Naive thymus-derived CD8-positive, alpha-beta T cell (primary cell): ENCODE data around the gene KIF20B. TPM values are rescaled to one million over a fixed set of nuclear protein-coding genes. Genes with fewer than 3 reads are reported as not detected.
"Not testable (repeated sequence)": the region's sequence is repeated elsewhere in the genome, so short reads cannot be mapped to it uniquely, and the experiment has no call there.

Experiments used
- ATAC-seq, 2 donors: fragments of 150-1000 bp; cut with Tn5 transposase in 1 of 2; sonication (Bioruptor Pico), chemical (Tn5 transposase) in 1 of 2; 1 replicate in 1 of 2; 2 replicates in 1 of 2; pipeline ENCODE4 v1.10.0; 2021; ENCODE audit warnings: mild to moderate bottlenecking in 2 of 2, moderate library complexity in 2 of 2
- POLR2A ChIA-PET: fragments of 350-600 bp; sonication (Branson Sonifier 250); formaldehyde crosslinking; loops from one replicate; lab custom pipeline; 2021; ENCODE audit warnings: antibody characterized with exemption; lab: Charles Lee
- DNase-seq, 10 donors: peaks; one replicate each; pipeline versions ENCODE4 v3.0.0 to v3.0.0-alpha.2; 2020 to 2022
- H3K27ac Mint-ChIP-seq, 10 donors: one replicate each; pipeline ENCODE4 v1.8.0; 2020 to 2022; ENCODE audit warnings: mild to moderate bottlenecking in 10 of 10, mixed read lengths in 10 of 10, moderate library complexity in 4 of 10, inconsistent platforms in 1 of 10
- H3K27me3 Mint-ChIP-seq, 5 donors: one replicate each; pipeline ENCODE4 v1.8.0; 2021 to 2022; ENCODE audit warnings: mixed read lengths in 5 of 5
- H3K36me3 Mint-ChIP-seq, 3 donors: one replicate each; pipeline ENCODE4 v1.8.0; 2020 to 2022; ENCODE audit warnings: mixed read lengths in 3 of 3, mild to moderate bottlenecking in 2 of 3, inconsistent platforms in 1 of 3
- H3K4me1 Mint-ChIP-seq, 4 donors: one replicate each; pipeline ENCODE4 v1.8.0; 2021 to 2022; ENCODE audit warnings: mixed read lengths in 4 of 4
- H3K4me3 Mint-ChIP-seq, 10 donors: one replicate each; pipeline ENCODE4 v1.8.0; 2020 to 2022; ENCODE audit warnings: mild to moderate bottlenecking in 10 of 10, mixed read lengths in 10 of 10, moderate library complexity in 6 of 10, inconsistent platforms in 1 of 10
- H3K9me3 Mint-ChIP-seq, 9 donors: one replicate each; pipeline ENCODE4 v1.8.0; 2020 to 2022; ENCODE audit warnings: mixed read lengths in 9 of 9, mild to moderate bottlenecking in 3 of 9, inconsistent platforms in 1 of 9, moderate library complexity in 1 of 9
- polyA plus RNA-seq, 3 donors: library from polyadenylated mRNA; unstranded; fragments of 300-500 nt; fragmentation: Illumina TruSeq; gene quantifications; one replicate each; pipeline ENCODE4 v1.2.3, GENCODE V29; 2021
- total RNA-seq, 8 experiments: library from RNA in 2 of 8; stranded (reverse) in 2 of 8; gene quantifications; one replicate each; pipeline ENCODE4 v1.2.3 and lab custom pipeline; 2021 to 2026

Gene KIF20B
- total and polyA plus RNA-seq, 5 experiments from 2014 or later, result 10.6 to 22.6 (median 18.8) TPM

GRCh38 chr10:89795840-89796239 lies 94.5 kb downstream of the KIF20B start:
- ATAC-seq (no peak), DNase-seq (no peak)
- Mint-ChIP-seq H3K27me3 (peaks cover 0 to 9% (median 7%) of the 10 kb centered on the region in 5 donors), H3K27ac (no peak overlapping the region), H3K4me3 (no peak overlapping the region), H3K9me3 (no peaks in the 10 kb centered on the region), H3K36me3 (no peaks in the 10 kb centered on the region), H3K4me1 (no peaks in the 10 kb centered on the region)
- POLR2A ChIA-PET, result no interaction called here

GRCh38 chr10:89798092-89798491 lies 96.7 kb downstream of the KIF20B start:
- POLR2A ChIA-PET, result no interaction called here
- DNase-seq (no peak), ATAC-seq (no peak)
- H3K27me3 Mint-ChIP-seq, result peaks cover 0 to 10% (median 6%) of the 10 kb centered on the region in 5 donors
- no peaks in the 10 kb centered on the region for H3K4me1 Mint-ChIP-seq
- no peak overlapping the region for H3K4me3 Mint-ChIP-seq
- H3K27ac Mint-ChIP-seq, result no peak overlapping the region
- H3K9me3 Mint-ChIP-seq, result no peaks in the 10 kb centered on the region
- no peaks in the 10 kb centered on the region for H3K36me3 Mint-ChIP-seq

GRCh38 chr10:89799573-89799972 lies 98.2 kb downstream of the KIF20B start:
- no peaks in the 10 kb centered on the region for H3K9me3 Mint-ChIP-seq
- H3K36me3 Mint-ChIP-seq, result no peaks in the 10 kb centered on the region
- ATAC-seq (no peak), DNase-seq (no peak)
- H3K4me1 Mint-ChIP-seq, result no peaks in the 10 kb centered on the region
- H3K27ac Mint-ChIP-seq, result peak overlapping the region in 1 of 10 donors; percentile 35
- POLR2A ChIA-PET, result no interaction called here
- peaks cover 0 to 10% (median 5%) of the 10 kb centered on the region in 5 donors for H3K27me3 Mint-ChIP-seq
- no peak overlapping the region for H3K4me3 Mint-ChIP-seq

DNA sequence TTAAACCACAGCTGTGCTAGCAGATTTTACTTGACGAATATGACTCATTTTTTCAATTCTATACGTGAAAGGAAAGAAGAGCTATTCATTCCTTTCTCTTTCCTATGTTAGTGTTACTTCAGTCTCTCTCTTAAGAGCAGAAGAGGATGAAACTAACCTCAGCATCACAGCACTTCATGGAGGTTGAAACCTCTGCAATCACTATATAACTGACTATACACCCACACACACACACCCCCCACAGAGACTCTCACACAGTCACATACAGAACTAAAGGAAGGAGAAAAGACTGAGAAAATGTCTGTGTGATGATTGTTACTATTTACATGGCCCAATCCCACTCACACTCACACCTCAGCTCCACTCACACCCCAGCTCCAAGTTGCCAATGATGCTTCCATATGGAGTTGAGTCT lies 104.2 kb downstream of the KIF20B start:
- POLR2A ChIA-PET, result no interaction called here
- H3K9me3 Mint-ChIP-seq, result no peaks in the 10 kb centered on the region
- H3K27me3 Mint-ChIP-seq, result peaks cover 0 to 12% (median 5%) of the 10 kb centered on the region in 5 donors
- no peaks in the 10 kb centered on the region for H3K4me1 Mint-ChIP-seq
- no peak overlapping the region for H3K27ac Mint-ChIP-seq
- no peak for DNase-seq
- H3K36me3 Mint-ChIP-seq, result no peaks in the 10 kb centered on the region
- H3K4me3 Mint-ChIP-seq, result no peak overlapping the region
- ATAC-seq, result peak in 1 of 2 donors; percentile 5

DNA sequence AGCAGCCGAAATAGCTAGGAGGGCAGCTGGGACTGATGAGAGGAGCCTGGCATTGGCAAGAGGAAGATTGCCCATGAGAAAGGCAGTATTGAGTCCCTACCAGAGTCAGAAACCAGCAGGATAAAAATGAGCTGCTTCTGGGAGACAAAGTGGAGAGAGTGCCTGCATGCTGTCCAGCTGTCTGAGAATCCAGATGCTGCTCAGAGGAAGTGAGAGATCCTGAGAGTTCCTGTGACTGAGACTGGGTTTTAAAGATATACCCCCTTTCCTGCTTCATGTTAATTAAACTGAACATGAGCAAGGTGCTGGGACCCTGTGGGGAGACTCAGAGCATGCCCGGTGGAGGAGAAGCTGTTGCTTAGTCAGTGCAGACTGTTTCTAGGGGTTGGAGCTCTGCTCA lies 107.5 kb downstream of the KIF20B start:
- H3K4me1 Mint-ChIP-seq, result no peaks in the 10 kb centered on the region
- H3K27ac Mint-ChIP-seq, result no peak overlapping the region
- no peaks in the 10 kb centered on the region for H3K36me3 Mint-ChIP-seq
- peaks cover 0 to 11% (median 0%) of the 10 kb centered on the region in 5 donors for H3K27me3 Mint-ChIP-seq
- POLR2A ChIA-PET, result no interaction called here
- DNase-seq, result no peak
- no peak overlapping the region for H3K4me3 Mint-ChIP-seq
- no peak for ATAC-seq
- H3K9me3 Mint-ChIP-seq, result no peaks in the 10 kb centered on the region

DNA sequence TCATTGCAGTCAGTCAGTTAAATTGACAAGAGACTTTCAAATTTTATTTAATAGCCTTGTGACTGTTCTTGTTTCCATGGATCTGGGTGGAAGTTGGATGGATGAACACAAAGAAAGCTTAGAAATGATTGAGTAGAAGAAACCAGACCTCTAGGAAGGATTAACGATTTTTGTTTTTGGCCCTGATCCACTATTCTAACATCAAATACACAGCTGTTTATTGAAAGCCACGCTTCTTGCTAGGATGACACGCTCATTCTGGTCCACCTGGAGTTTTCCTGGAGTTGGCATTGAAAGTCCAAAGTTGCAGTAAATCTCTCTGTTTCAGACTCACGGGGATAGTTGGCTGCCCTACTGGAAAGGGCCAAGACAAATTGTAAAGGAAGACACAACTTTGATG lies 108.4 kb downstream of the KIF20B start:
- Mint-ChIP-seq H3K27me3 (peaks cover 0 to 11% (median 0%) of the 10 kb centered on the region in 5 donors), H3K36me3 (no peaks in the 10 kb centered on the region), H3K27ac (no peak overlapping the region), H3K9me3 (no peaks in the 10 kb centered on the region), H3K4me1 (no peaks in the 10 kb centered on the region), H3K4me3 (no peak overlapping the region)
- no peak for ATAC-seq
- POLR2A ChIA-PET, result no interaction called here
- no peak for DNase-seq

DNA sequence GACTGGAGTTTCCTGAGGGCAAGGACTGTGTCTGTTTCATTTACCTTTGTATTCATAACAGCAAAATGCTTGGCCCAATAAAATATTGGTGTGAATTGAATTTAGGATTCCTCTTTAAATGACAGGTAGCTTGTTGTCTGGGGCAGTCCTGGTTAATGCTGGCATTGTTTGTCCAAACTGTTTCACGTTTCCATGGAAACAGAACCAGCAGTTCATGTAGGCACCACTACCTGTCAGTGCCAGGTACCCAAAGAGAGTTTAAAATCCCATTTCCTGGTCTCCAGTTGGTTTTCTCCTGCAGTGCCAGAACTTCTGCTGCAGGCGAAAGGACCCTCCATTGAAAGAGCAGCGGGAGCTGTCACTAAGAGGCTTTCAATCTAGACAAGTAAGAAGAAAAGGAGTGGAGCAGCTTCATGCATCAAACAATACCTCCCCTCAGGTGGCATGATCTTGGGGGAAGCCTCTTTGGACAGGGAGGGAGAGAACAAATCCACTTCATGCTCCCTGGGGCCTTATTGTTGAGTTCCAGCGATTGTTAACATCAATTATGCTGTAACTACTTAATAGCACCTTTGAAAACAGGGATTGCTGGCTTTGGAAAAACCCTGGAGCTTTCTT lies 109.6 kb downstream of the KIF20B start:
- ATAC-seq (no peak), DNase-seq (no peak)
- Mint-ChIP-seq H3K27ac (no peak overlapping the region), H3K4me3 (no peak overlapping the region), H3K27me3 (peaks cover 0 to 10% (median 2%) of the 10 kb centered on the region in 5 donors), H3K36me3 (no peaks in the 10 kb centered on the region), H3K4me1 (no peaks in the 10 kb centered on the region), H3K9me3 (no peaks in the 10 kb centered on the region)
- POLR2A ChIA-PET, result no interaction called here

- Mint-ChIP-seq H3K36me3 (peaks cover 0 to 4% (median 0%) of the 10 kb centered on the region in 3 donors), H3K9me3 (peaks cover 0 to under 1% (median 0%) of the 10 kb centered on the region in 9 donors), H3K27me3 (peaks cover 4 to 20% (median 7%) of the 10 kb centered on the region in 5 donors), H3K27ac (no peak overlapping the region), H3K4me3 (no peak overlapping the region), H3K4me1 (no peaks in the 10 kb centered on the region)
- ATAC-seq (no peak), DNase-seq (no peak)
- POLR2A ChIA-PET, result no interaction called here
Measured at GRCh38 chr10:89813546-89813945, 112.2 kb downstream of the KIF20B start.

- Mint-ChIP-seq H3K4me3 (no peak overlapping the region), H3K27ac (no peak overlapping the region), H3K9me3 (peaks cover 0 to 7% (median 1%) of the 10 kb centered on the region in 9 donors), H3K4me1 (no peaks in the 10 kb centered on the region), H3K36me3 (peaks cover 0 to 8% (median 3%) of the 10 kb centered on the region in 3 donors), H3K27me3 (peaks cover 6 to 22% (median 9%) of the 10 kb centered on the region in 5 donors)
- DNase-seq, result no peak
- POLR2A ChIA-PET, result no interaction called here
- ATAC-seq, result no peak
Measured at GRCh38 chr10:89814278-89814677, 112.9 kb downstream of the KIF20B start.

DNA sequence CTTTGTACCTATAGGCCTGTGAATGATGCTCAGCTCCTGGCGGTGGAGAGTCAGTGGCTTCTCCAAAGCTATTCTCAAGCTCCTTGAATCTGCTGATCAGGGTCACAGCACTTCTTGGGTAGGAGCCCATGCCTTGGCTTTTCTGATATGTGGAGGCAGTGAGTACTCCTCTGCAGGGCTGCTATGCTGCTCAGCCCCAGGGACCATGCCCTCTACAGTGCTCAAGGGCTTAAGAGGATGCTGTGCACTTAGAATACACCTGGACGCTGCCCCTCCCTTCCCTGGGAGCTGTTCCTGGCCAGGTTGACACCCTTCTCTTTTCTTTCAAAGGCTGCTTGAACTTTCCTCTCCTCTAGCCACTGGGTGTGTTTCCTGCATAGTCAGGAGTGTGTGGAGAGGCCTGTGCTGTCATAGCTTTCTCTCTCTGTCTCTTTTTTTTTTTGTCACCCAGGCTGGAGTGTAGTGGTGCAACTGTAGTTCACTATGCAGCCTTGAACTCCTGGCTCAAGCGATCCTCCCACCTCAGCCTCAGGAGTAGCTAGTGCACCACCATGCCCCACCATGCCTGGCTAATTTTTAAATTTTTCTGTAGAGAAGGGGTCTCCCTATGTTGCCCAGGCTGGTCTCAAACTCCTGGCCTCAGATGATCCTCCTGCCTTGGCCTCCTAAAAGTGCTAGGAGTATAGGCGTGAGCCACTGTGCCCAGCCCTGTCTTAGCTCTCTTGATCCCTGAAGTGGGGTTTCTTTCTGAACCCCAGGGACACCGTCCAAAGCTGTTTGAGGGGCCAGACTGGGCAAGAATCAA lies 113.9 kb downstream of the KIF20B start:
- H3K4me1 Mint-ChIP-seq, result no peaks in the 10 kb centered on the region
- no peak overlapping the region for H3K27ac Mint-ChIP-seq
- no peak for DNase-seq
- peaks cover 0 to 13% (median 6%) of the 10 kb centered on the region in 3 donors for H3K36me3 Mint-ChIP-seq
- POLR2A ChIA-PET, result no interaction called here
- H3K27me3 Mint-ChIP-seq, result peaks cover 9 to 27% (median 10%) of the 10 kb centered on the region in 5 donors
- H3K9me3 Mint-ChIP-seq, result peaks cover 0 to 16% (median 4%) of the 10 kb centered on the region in 9 donors
- no peak for ATAC-seq
- no peak overlapping the region for H3K4me3 Mint-ChIP-seq

GRCh38 chr10:89819008-89819407 lies 117.6 kb downstream of the KIF20B start:
- H3K4me3 Mint-ChIP-seq, H3K27ac Mint-ChIP-seq, ATAC-seq, H3K4me1 Mint-ChIP-seq, DNase-seq, POLR2A ChIA-PET: not testable (repeated sequence)
- Mint-ChIP-seq H3K9me3 (peaks cover 0 to 16% (median 4%) of the 10 kb centered on the region in 9 donors), H3K27me3 (peaks cover 8 to 24% (median 14%) of the 10 kb centered on the region in 5 donors), H3K36me3 (peaks cover 0 to 13% (median 6%) of the 10 kb centered on the region in 3 donors)
